ENCODE results near the gene CHODL.

The CHODL gene

DNA sequence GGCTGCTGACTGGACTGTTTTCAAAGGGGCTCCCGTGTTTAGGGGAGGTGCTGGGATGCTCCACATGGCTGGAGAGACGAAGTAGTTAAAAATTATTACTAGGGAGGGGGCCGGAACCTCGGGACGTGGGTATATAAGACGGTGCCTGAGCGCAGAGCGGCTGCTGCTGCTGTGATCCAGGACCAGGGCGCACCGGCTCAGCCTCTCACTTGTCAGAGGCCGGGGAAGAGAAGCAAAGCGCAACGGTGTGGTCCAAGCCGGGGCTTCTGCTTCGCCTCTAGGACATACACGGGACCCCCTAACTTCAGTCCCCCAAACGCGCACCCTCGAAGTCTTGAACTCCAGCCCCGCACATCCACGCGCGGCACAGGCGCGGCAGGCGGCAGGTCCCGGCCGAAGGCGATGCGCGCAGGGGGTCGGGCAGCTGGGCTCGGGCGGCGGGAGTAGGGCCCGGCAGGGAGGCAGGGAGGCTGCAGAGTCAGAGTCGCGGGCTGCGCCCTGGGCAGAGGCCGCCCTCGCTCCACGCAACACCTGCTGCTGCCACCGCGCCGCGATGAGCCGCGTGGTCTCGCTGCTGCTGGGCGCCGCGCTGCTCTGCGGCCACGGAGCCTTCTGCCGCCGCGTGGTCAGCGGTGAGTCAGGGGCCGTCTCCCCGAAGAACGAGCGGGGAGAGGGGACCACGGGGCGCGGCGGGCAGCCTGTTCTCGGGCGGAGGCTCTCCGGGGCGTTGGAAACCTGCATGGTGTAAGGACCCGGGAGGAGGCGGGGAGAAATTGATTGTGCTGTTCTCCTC lies at the start of gene CHODL:
CHODL (plus strand) TSS at position 163 of the 793 bp plus-strand sequence; CDS start at position 554, 391 bp downstream.
- DNase-seq (ENCODE audit: low read depth, low spot score) = no peak

GRCh38 chr21:18204931-18205330 lies 39.7 kb upstream of the CHODL start:
- DNase-seq (ENCODE audit: low read depth, low spot score) = no peak

GRCh38 chr21:18218331-18218730 lies 26.3 kb upstream of the CHODL start:
- DNase-seq (ENCODE audit: low read depth, low spot score) = no peak

DNA sequence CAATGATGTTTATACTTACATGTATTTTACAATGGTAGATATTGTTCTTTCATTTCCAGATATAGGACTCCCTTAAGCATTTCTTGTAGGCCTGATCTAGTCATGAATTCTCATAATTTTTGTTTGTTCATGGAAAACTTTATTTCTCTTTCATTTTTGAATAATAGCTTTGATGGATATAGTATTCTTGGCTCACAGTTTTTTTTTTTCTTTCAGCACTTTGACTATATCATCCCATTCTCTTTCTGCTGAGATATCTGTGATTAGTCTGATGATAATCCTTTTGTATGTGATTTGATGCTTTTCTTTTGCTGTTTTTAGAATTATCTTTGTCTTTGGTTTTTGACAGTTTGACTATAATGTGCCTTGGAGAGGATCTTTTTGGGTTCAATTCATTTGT lies 24.1 kb upstream of the CHODL start:
- DNase-seq (ENCODE audit: low read depth, low spot score) = no peak

DNA sequence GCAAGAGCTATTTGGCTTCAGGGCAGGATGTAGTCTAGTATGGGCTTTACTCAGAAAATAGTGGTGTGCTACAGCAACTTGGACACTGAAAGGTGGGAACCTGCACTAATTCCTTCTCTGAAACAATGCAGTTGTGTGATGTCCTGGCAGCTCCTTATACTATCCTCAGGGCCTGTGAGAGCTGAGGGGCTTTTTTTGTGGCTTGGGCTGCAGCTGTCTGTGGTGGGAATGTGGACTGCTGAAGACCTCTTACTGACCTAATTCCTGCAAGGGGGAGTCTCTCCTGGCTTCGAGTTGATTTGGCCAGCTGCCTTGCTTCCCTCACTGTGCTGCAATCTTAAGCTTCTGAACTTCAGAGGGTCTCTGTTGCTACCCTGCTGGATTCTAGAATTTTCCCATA lies 22.3 kb upstream of the CHODL start:
- no peak for DNase-seq (ENCODE audit: low read depth, low spot score)

GRCh38 chr21:18228060-18228739 lies 16.4 kb upstream of the CHODL start:
- no peak for DNase-seq (ENCODE audit: low read depth, low spot score)

- DNase-seq (ENCODE audit: low read depth, low spot score) = no peak
Observed at GRCh38 chr21:18235545-18235944, 9.1 kb upstream of the CHODL start.

DNA sequence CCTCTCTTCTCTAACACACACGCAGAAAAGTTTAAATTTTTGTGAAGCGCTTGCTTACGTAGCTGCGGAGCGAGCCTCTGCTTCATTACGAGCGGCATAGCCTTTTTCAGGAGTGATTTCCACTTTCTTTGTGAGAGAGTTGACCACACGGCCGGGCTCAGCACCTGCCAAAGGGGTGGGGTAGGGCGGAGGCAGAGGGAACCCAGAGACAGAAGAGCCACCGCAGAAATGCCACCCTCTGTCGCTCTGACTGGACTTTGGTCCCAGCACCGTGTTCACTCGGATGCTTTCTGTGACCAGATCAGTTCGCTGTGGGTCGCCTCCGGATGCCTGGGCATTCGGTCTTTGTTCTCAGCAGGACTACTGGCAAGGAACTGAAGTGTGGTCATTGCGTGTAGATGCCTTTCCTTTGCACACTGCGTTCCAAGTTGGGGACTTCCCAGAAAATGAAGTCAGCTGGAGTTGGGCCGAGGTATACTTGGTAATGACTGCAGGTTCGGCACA lies 883 bp downstream of the CHODL start:
- no peak for DNase-seq (ENCODE audit: low read depth, low spot score)

DNA sequence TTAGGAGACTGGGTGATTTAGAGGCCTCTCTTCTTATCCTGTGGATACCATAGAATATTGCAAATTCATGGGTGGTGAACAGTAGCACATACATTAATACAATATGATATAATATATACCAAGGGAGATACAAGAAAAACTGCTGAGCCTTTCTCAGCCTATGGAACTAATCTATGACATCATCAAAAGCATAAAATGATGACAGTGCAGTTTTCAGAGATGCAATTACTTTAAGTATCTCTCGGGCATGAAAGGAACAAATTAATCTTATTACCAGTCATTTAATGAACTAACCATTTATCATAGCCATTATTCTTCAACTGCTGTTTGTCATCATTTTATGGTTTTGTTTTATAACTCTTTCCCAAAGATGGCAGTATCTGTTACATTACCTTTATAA lies 3.5 kb downstream of the CHODL start:
- no peak for DNase-seq (ENCODE audit: low read depth, low spot score)

DNA sequence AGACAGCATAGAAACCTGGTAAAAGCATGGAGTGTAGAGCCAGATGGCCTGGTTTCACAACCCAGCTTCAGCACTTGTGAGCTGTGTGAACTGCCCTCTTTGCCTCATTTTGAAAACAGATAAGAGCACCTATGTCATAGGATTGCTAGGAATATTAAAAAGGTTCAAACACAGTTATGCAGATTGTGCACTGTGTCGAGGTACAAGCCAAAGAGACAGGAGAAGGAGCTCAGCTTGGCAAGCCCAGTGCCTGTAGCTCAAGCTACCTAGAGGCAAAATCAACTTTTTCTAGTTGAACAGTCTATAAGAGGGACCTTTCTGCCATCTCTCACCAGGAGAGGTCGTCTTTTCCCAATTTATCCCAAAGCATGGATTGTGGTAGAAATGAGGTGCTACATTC lies 5.0 kb downstream of the CHODL start:
- DNase-seq (ENCODE audit: low read depth, low spot score) = no peak

- no peak for DNase-seq (ENCODE audit: low read depth, low spot score)
Observed at GRCh38 chr21:18251065-18251464, 6.4 kb downstream of the CHODL start.

DNA sequence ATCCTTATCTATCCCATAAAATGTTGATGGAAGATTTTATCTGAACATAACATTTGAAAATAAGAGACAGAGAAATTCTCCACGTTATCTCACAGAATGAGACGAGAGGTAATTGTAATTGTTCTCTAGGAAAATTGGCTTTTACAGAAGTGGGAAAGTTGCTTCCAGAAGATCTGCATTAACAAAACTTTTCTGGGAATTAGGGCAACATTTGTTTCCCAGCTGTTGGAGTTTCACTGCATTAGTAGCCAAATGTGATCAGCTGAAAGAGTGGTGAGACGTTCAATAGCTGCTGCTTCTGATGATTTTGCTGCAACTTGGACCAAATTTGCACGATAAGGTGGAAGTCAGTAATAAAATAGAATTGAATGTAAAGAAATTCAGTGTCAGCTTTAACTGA lies 7.6 kb downstream of the CHODL start:
- no peak for DNase-seq (ENCODE audit: low read depth, low spot score)

DNA sequence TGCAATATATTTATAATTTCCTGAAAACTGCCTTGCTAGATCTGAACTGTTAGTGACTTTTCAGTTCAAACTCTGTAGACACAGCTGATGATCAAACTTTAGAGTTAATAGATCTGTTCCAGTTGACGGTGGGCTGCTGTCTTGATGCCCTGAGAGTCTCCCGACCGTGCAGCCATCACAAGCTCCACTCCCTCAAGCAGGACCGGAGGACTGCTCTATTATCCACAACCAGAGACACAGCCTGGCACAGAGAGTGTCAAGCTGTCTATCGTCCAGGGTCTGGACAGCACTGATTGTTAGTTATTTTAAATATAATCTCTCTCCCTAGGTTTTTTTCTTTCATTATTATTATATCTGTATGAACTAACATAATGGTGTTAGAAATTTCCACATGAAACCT lies 8.0 kb downstream of the CHODL start:
- DNase-seq (ENCODE audit: low read depth, low spot score) = no peak

GRCh38 chr21:18253221-18253620 lies 8.6 kb downstream of the CHODL start:
- no peak for DNase-seq (ENCODE audit: low read depth, low spot score)

DNA sequence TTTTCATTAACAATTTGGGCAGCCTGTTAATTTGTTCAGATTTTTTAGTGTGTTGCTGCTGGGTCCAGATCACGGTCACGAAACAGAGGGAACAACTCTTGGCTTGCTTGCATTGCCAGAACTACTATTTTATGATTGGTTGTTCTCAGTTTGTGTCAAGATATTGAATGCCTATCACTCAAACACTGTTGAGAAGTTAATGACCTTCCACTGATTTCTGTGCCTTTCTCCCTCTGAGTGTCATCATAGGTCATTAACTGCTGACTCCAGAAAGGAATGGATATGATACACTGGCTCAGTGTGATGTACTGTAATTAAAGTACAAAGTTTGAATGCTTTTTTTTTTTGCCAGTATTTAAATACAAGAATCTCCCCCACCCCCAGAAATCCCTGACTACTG lies 9.2 kb downstream of the CHODL start:
- no peak for DNase-seq (ENCODE audit: low read depth, low spot score)

DNA sequence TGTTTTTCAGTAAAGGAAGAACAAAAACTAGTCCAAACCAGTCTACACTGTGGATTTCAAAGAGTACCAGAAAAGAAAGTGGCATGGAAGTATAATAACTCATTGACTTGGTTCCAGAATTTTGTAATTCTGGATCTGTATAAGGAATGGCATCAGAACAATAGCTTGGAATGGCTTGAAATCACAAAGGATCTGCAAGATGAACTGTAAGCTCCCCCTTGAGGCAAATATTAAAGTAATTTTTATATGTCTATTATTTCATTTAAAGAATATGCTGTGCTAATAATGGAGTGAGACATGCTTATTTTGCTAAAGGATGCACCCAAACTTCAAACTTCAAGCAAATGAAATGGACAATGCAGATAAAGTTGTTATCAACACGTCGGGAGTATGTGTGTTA lies 21.3 kb downstream of the CHODL start:
- no peak for DNase-seq (ENCODE audit: low read depth, low spot score)

DNA sequence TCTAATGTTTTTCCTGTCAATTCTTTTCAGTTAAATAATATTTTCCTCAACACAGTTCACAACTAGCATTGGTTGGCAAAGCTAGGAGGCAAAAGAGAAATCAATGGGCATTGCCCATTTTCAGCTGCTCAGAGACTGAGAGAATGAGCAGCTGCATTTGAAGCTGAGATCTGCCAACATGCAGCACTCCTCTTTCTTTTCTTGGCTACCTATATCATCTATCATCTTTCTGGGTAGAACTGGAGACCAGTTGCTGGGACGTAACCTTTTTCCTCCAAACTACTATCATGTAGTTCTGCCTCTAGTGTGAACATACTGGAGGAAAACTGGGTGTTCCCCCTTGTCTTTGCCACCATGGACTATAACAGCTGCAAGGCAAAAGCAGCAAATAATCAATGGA lies 22.9 kb downstream of the CHODL start:
- DNase-seq (ENCODE audit: low read depth, low spot score) = no peak

GRCh38 chr21:18268906-18269305 lies 24.3 kb downstream of the CHODL start:
- no peak for DNase-seq (ENCODE audit: low read depth, low spot score)

GRCh38 chr21:18269856-18270255 lies 25.2 kb downstream of the CHODL start:
- no peak for DNase-seq (ENCODE audit: low read depth, low spot score)

DNA sequence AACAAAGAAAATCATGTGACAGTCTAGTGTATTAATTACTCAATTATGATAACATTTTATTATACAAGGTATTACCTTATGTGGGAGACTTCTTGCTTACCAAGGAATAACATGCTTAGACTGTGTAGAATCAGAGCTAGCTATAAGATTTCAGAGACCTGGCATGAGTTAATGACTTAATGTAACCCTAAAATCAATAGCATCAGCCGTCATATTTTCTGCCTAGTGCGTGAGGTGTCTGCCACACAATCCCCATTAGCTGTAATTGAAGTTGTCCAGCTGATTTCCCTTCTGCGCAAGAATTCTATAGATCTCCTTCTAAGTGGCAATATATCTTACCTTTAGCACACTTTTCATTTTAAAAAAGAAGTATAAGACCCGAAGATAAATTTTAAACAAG lies 28.8 kb downstream of the CHODL start:
- DNase-seq (ENCODE audit: low read depth, low spot score) = no peak

DNA sequence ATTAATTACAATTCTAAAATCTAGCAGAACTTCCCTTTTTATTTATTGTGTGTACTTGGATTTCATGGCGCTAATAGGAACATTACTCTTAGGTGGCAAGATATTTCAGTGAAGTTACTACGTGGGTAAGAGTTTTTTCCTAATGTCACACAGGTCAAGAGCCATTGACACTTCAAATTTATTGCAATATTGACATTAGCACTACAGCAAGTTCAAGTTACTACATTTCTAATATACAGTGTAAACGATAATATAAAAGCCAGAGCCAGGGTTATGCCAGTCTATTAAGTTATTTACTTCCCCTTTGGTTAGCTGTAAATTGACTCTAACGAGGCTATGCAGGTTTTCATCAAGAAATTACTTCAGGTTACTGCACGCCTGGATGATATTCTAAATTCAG lies 29.7 kb downstream of the CHODL start:
- DNase-seq (ENCODE audit: low read depth, low spot score) = no peak

DNA sequence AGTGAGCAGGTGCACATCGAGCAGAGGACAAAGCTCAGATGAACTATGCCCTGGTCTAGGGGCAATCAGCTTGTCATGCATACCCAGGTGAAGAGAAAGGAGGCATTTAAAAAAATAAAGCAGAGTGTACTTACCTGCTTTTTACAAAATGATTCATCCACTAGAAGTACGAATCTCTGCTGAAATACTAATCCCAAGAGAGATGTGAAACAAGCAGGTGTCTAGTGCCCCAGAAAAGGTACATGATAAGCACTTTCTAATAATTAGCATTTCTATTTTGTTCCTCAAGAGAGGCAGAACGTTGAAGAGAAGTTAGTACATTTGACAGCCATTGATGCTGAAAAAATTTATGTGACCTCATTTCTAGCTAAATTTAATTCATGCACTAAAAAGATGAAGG lies 31.1 kb downstream of the CHODL start:
- no peak for DNase-seq (ENCODE audit: low read depth, low spot score)

DNA sequence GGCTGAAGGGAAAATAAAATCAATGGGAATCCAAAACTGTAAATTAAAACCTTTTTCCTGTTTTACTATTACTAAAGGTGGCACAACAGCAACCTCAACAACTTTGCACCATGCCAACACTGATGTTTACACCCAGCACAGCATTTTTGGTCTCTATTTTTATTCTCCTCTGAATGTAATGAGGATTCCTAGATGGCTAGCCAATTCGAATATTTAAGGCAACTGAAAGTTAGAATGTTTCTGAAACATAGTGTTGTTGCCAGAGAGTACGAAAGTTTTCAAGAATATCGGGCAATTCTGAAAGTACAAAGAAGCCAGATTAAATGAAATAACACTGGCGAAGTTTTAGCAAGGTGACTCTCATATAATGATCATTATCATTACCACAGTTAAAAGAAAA lies 40.7 kb downstream of the CHODL start:
- DNase-seq (ENCODE audit: low read depth, low spot score) = no peak
